DND-41 (cell line): ENCODE data around the gene INTS3.

Experiments used
- ATAC-seq: fragments of 200-7000 bp; cut with Tn5 transposase; 3 replicates; pipeline ENCODE4 v1.9.1; 2021; ENCODE audit warnings: low read depth; ENCODE audit not compliant: insufficient read depth
- DNase-seq: peaks from one replicate; pipeline ENCODE4 v3.0.0-alpha.2; 2020
- H2AFZ ChIP-seq: 2 replicates; pipeline ENCODE4 v1.6.0; 2012; ENCODE audit warnings: low read depth, low read length
- H3K27ac ChIP-seq: 2 replicates; pipeline ENCODE4 v1.5.1; 2012; ENCODE audit warnings: low read length, inconsistent platforms
- H3K27me3 ChIP-seq: fragments of 200-600 bp; sonication (generic); 2 replicates; pipeline ENCODE4 v1.6.0; 2012; ENCODE audit warnings: low read length, mild to moderate bottlenecking, inconsistent platforms; ENCODE audit not compliant: insufficient read depth, poor library complexity
- H3K36me3 ChIP-seq: 2 replicates; pipeline ENCODE4 v1.5.1; 2012; ENCODE audit warnings: low read length, inconsistent platforms; ENCODE audit not compliant: insufficient read depth
- H3K4me1 ChIP-seq: 2 replicates; pipeline ENCODE4 v1.5.1; 2012; ENCODE audit warnings: mild to moderate bottlenecking, low read length; ENCODE audit not compliant: insufficient read depth
- H3K4me2 ChIP-seq: 2 replicates; pipeline ENCODE4 v1.6.0; 2012; ENCODE audit warnings: mild to moderate bottlenecking, moderate library complexity, low read length, inconsistent platforms; ENCODE audit not compliant: insufficient read depth
- H3K4me3 ChIP-seq, 2 experiments: fragments of 200-600 bp in 1 of 2; shearing (Covaris generic) in 1 of 2; 2 replicates each; pipeline ENCODE4 v1.5.1; 2012 to 2016; ENCODE audit warnings: inconsistent platforms in 2 of 2, low read length in 2 of 2, mild to moderate bottlenecking in 2 of 2, low read depth in 1 of 2, moderate library complexity in 1 of 2
- H3K79me2 ChIP-seq: 2 replicates; pipeline ENCODE4 v1.6.0; 2012; ENCODE audit warnings: low read length, inconsistent platforms; ENCODE audit not compliant: insufficient read depth
- H3K9ac ChIP-seq: 2 replicates; pipeline ENCODE4 v1.6.0; 2012; ENCODE audit warnings: low read depth, mild to moderate bottlenecking, inconsistent platforms, low read length, moderate library complexity
- H3K9me3 ChIP-seq: 2 replicates; pipeline ENCODE4 v1.5.1; 2012; ENCODE audit warnings: low read length, moderate library complexity, mild to moderate bottlenecking, inconsistent platforms; ENCODE audit not compliant: insufficient read depth, severe bottlenecking
- H4K20me1 ChIP-seq: 2 replicates; pipeline ENCODE4 v1.6.0; 2012; ENCODE audit warnings: low read length; ENCODE audit not compliant: insufficient read depth
- EZH2 ChIP-seq: IDR thresholded peaks from 3 replicates; pipeline ENCODE4 v1.6.1; 2012; ENCODE audit warnings: borderline replicate concordance, low read depth, mild to moderate bottlenecking, moderate library complexity, low read length, inconsistent platforms; ENCODE audit not compliant: severe bottlenecking
- TF ChIP-seq, protein P1 (sequence below): IDR thresholded peaks from 2 replicates; pipeline ENCODE4 v1.5.1; 2012; ENCODE audit warnings: borderline replicate concordance, low read length, moderate library complexity, mild to moderate bottlenecking; ENCODE audit not compliant: poor library complexity, severe bottlenecking; ENCODE audit errors: extremely low read depth

INTS3 gene

DNA sequence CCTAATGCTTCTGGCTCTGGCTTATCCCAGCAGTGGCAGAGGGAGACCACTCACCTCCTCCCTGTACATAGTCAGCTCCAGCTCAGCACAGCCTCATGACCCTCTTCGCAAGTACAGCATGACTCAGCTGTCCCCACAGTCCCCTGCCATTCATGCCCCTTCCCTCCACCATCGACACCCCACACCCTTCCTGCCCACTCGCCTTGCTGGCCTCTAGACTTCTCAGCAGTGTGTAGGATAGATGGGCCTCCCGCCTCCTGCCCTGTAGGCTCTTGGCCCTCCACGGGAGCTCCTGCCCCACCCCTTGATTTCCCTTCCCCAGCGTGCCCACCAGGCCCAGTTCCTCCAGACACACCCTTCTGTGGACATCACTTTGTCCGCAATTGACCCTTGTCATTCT is 39.6 kb upstream of the INTS3 start:
- Histone ChIP-seq H2AFZ (no peak overlapping the region), H3K27ac (no peak overlapping the region), H3K4me2 (no peak overlapping the region), H3K36me3 (no peaks in the 10 kb centered on the region), H3K4me3 (no peak overlapping the region), H3K27me3 (peaks cover 11% of the 10 kb centered on the region), H3K79me2 (no peaks in the 10 kb centered on the region), H3K4me1 (peaks cover 9% of the 10 kb centered on the region; the same call in 1 of the 2 replicates), H4K20me1 (no peaks in the 10 kb centered on the region), H3K9ac (no peak overlapping the region), H3K9me3 (no peaks in the 10 kb centered on the region)
- DNase-seq: no peak
- no peak for TF ChIP-seq EZH2
- TF ChIP-seq, protein P1, sequence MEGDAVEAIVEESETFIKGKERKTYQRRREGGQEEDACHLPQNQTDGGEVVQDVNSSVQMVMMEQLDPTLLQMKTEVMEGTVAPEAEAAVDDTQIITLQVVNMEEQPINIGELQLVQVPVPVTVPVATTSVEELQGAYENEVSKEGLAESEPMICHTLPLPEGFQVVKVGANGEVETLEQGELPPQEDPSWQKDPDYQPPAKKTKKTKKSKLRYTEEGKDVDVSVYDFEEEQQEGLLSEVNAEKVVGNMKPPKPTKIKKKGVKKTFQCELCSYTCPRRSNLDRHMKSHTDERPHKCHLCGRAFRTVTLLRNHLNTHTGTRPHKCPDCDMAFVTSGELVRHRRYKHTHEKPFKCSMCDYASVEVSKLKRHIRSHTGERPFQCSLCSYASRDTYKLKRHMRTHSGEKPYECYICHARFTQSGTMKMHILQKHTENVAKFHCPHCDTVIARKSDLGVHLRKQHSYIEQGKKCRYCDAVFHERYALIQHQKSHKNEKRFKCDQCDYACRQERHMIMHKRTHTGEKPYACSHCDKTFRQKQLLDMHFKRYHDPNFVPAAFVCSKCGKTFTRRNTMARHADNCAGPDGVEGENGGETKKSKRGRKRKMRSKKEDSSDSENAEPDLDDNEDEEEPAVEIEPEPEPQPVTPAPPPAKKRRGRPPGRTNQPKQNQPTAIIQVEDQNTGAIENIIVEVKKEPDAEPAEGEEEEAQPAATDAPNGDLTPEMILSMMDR: no peak
- no peak for ATAC-seq

DNA sequence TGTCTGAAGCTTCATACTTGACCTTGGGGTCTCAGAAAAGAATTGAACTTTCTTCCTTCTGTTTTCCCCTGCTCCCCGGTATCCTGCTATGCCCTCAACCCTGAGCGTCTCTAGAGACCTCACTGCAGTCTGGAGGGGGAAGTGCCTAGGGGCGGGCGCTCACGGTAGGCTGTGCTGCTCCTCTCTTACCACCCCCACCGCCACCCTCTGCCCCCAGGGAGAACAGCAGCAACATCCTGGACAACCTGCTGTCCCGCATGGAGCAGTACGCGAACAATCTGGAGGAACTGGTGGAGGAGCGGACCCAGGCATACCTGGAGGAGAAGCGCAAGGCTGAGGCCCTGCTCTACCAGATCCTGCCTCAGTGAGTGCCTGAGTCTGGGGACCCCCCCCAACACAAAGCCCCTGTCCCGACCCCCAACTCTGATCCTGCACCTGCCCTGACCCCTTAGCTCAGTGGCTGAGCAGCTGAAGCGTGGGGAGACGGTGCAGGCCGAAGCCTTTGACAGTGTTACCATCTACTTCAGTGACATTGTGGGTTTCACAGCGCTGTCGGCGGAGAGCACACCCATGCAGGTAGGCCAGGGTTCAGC is 39.0 kb upstream of the INTS3 start:
- Histone ChIP-seq H3K4me1 (peaks cover 9% of the 10 kb centered on the region; the same call in 1 of the 2 replicates), H3K36me3 (no peaks in the 10 kb centered on the region), H3K79me2 (no peaks in the 10 kb centered on the region), H4K20me1 (no peaks in the 10 kb centered on the region), H3K9ac (no peak overlapping the region), H3K4me3 (no peak overlapping the region), H2AFZ (no peak overlapping the region), H3K27me3 (peaks cover 7% of the 10 kb centered on the region), H3K9me3 (no peaks in the 10 kb centered on the region), H3K27ac (no peak overlapping the region), H3K4me2 (no peak overlapping the region)
- ATAC-seq (no peak), DNase-seq (no peak)
- TF ChIP-seq EZH2: no peak
- TF ChIP-seq, protein P1: no peak

DNA sequence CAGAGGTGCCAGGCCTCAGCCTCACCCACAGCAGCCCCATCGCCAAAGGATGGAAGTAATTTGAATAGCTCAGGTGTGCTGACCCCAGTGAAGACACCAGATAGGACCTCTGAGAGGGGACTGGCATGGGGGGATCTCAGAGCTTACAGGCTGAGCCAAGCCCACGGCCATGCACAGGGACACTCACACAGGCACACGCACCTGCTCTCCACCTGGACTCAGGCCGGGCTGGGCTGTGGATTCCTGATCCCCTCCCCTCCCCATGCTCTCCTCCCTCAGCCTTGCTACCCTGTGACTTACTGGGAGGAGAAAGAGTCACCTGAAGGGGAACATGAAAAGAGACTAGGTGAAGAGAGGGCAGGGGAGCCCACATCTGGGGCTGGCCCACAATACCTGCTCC is 34.4 kb upstream of the INTS3 start:
- H3K27ac ChIP-seq: no peak overlapping the region
- no peaks in the 10 kb centered on the region for H3K9me3 ChIP-seq
- H3K9ac ChIP-seq: no peak overlapping the region
- H3K79me2 ChIP-seq: no peaks in the 10 kb centered on the region
- no peak overlapping the region for H3K4me3 ChIP-seq
- peaks cover 9% of the 10 kb centered on the region; the same call in 1 of the 2 replicates for H3K4me1 ChIP-seq
- H3K36me3 ChIP-seq: no peaks in the 10 kb centered on the region
- H3K4me2 ChIP-seq: no peak overlapping the region
- TF ChIP-seq, protein P1: no peak
- no peak for TF ChIP-seq EZH2
- ATAC-seq (no peak), DNase-seq (no peak)
- H4K20me1 ChIP-seq: no peaks in the 10 kb centered on the region
- no peak overlapping the region for H2AFZ ChIP-seq
- no peaks in the 10 kb centered on the region for H3K27me3 ChIP-seq
